Activated naive CD4-positive, alpha-beta T cell treated with anti-CD3 and anti-CD28 coated beads, Interleukin-2, amount 50 U/mL, for 16 hours (primary cell): ENCODE data around the gene MRPL48.
"Not testable (repeated sequence)": the region's sequence is repeated elsewhere in the genome, so short reads cannot be mapped to it uniquely, and the experiment has no call there.

Experiments
- DNase-seq: peaks from one replicate; pipeline ENCODE4 v3.0.0-alpha.2; 2020

Gene MRPL48

GRCh38 chr11:73787643-73788558 lies at the start of gene MRPL48:
TSS of gene MRPL48 (plus strand) at chr11:73787874. CDS start at chr11:73787972, 98 bp downstream.
- DNase-seq: peak; percentile 91

DNA sequence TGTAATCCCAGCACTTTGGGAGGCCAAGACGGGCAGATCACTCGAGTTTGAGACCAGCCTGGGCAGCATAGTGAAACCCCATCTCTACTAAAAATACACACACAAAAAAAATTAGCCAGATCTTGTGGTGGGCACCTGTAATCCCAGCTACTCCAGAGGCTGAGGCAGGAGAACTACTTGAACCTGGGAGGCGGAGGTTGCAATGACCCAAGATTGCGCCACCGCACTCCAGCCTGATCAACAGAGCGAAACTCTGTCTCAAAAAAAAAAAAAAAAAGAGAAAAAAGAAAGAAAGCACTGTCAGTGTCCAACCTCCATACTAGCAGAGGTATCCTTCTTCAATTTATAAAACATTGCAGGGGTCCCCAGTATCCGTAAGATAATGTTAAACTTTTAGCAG lies 44.6 kb upstream of the MRPL48 start:
- no peak for DNase-seq

DNA sequence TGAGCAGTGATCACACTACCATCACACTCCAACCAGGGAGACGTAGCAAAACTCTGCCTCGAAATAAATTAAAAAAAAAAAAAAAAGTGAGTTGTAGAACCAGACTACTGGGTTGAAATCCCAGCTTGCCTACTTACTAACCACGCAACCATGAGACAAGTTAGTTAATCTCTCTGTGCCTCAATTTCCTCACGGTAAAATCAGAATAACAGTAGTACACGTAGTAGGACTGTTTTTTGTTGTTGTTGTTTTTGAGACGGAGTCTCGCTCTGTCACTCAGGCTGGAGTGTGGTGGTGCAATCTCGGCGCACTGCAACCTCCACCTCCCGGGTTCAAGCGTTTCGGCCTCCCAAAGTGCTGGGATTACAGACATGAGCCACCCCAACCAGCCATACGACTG lies 41.0 kb upstream of the MRPL48 start:
- no peak for DNase-seq

DNA sequence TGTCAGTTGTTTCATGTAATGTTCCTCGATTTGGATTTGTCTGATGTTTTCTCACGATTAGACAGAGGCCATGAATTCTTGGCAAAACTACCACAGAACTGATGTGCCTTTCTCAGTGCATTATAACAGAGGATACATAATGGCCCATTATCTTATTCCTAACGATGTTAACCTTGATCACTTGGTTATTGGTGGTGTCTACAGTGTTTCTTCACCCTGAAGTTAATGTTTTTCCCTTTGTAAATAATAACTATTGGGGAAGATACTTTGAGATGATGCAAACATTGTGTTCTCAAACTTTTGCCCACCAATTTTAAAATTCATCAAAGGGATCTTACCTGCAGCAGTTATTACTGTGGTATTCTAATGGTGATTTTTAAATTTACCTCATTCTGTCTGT lies 39.9 kb upstream of the MRPL48 start:
- DNase-seq: no peak

DNA sequence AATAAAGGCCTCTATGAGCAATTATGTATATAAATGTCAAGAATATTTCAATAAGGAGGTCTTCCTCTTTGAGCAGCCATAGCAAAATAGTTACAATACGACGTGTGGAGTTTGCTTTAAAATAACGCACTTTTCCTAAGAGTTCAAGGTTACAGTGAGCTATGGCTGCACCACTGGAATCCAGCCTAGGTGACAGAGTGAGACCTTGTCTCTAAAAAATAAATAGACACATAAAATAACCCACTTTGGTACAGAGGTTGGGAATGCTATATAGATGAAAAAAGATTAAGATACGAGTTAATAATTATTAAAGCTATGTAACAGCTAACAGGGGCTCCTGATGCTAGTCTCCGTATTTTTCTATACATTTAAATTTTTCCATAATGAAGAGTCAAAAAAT lies 39.4 kb upstream of the MRPL48 start:
- no peak for DNase-seq

DNA sequence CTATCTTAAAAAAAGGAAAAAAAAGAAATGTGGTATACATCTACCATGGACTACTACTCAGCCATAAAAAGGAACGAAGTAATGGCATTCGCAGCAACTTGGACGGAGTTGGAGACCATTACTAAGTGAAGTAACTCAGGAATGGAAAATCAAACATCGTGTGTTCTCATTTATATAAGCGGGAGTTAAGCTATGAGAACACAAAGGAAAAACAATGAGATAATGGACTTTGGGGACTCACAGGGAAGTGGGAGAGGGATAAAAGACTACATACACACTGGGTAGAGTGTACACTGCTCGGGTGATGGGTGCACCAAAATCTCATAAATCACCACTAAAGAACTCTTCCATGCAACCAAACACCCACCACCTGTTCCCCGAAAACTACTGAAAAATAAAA lies 38.6 kb upstream of the MRPL48 start:
- DNase-seq: no peak

GRCh38 chr11:73750228-73750627 lies 37.4 kb upstream of the MRPL48 start:
- DNase-seq: no peak

DNA sequence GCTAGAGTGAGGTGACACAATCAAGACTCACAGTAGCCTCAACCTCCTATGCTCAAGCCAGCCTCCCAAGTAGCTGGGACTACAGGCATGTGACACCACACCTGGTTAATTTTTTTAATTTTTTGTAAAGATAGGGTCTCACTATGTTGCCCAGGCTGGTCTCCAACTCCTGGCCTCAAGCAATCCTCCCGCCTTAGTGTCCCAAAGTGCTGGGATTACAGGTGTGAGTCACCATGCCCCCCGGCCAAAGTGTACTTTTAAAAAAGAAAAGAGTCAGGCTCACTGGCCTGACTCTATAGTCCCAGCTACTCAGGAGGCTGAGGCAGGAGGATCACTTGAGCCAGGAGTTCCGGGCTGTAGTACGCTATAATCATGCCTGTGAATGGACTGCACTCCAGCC lies 36.8 kb upstream of the MRPL48 start:
- not testable (repeated sequence) for DNase-seq

GRCh38 chr11:73752216-73752867 lies 35.3 kb upstream of the MRPL48 start:
- DNase-seq: no peak

DNA sequence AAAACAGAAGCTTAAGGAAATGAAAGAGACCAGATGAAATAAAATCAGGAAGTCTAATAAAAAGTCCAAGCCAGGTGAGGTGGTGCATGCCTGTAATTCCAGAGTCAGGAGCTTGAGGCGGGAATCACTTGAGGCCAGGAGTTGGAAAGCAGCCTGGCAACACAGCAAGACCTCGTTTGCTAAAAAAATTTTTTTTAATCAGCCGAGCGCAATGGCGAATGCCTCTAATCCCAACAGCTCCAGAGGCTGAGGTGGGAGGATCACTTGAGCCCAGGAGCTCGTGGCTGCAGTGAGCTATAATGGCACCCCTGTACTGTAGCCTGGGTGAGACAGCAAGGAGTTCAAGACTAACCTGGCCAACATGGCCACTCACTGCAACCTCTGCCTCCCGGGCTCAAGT lies 34.8 kb upstream of the MRPL48 start:
- no peak for DNase-seq

DNA sequence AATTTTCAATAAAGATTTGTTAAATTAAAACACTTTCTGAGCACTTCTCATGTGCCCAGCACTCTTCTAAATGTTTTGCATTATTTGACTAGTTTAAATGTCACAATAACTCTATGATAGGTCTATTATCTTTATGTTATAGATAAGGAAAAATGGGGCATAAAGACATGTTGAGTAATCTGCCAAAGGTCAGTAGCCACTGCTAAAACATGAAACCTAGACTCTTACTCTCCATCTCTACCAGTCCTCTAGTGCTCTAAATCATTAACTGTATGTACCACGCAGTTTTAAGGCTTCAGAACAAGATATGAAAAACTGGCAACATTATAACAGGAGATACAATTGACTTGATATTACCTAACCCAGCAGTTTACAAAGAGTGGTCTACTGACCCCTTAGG lies 33.7 kb upstream of the MRPL48 start:
- no peak for DNase-seq

- no peak for DNase-seq
Measured at GRCh38 chr11:73755670-73756069, 32.0 kb upstream of the MRPL48 start.

GRCh38 chr11:73757598-73757997 lies 30.1 kb upstream of the MRPL48 start:
- DNase-seq: no peak

DNA sequence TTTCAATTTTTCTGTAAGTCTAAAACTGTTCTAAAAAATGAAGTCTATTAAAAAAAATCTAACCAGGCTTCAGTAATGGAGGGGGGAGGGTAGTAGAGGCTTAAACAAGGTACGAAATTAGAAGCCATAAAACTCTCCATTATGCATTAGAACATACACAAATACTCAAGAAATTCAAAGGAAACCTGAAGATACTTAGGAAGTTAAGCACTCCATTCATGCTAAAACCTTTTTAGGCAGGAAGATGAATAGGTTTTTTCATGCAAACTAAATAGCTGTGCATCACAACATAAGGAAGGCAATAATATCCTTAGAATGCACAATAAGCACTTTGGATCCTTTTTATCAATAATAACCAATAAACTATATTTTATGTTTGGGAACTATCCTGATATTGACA lies 29.2 kb upstream of the MRPL48 start:
- DNase-seq: no peak

DNA sequence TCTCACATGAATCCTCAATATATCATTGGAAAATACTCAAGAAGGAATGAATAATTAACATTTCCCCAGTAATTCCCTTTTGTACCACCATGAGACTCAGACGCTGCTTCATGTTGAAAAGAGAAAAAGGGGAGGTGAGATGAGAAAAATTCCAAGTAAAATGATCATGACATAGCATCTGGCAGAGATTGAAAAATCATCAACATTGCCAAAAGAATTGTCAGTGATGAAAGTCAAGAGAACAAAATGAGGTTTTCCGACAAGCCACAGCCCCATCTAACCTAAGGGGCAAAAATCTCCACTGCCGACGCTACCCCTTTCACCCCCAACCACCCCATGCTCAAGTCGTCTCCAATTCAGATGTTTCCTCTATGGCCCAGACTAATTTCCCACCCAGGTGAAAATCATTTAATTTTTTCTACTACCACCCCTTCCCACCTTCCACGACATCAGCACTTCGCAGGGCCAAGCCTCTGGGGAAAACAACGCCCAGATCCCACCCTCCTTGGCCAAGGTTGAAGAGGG lies 28.0 kb upstream of the MRPL48 start:
- no peak for DNase-seq

DNA sequence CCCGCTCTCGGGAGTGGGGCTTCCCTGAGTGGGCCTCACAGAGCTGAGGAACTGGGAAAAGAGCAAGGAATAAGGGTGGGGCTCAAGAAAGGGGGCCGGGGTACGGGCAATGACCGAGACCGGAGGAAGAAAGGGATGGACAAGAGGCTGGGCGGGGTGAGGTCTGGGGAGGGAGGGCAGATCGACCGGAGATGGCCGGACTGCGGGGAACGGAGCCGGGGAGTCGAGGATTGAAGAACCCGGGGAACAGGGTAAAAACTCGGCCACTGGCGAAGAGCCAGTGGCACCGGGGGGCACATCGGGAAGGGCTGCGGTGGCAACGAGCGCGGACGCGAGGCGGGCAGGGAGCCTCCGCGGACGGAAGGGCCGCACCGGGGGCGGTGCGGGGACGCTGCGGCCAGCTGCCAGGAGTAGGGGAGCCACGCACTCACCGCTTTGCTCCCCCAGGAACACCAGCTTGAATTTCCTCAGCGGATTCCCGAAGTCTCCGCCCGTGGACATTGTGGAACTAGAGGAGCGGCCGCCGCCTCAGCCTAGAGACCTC lies 27.5 kb upstream of the MRPL48 start:
- no peak for DNase-seq

DNA sequence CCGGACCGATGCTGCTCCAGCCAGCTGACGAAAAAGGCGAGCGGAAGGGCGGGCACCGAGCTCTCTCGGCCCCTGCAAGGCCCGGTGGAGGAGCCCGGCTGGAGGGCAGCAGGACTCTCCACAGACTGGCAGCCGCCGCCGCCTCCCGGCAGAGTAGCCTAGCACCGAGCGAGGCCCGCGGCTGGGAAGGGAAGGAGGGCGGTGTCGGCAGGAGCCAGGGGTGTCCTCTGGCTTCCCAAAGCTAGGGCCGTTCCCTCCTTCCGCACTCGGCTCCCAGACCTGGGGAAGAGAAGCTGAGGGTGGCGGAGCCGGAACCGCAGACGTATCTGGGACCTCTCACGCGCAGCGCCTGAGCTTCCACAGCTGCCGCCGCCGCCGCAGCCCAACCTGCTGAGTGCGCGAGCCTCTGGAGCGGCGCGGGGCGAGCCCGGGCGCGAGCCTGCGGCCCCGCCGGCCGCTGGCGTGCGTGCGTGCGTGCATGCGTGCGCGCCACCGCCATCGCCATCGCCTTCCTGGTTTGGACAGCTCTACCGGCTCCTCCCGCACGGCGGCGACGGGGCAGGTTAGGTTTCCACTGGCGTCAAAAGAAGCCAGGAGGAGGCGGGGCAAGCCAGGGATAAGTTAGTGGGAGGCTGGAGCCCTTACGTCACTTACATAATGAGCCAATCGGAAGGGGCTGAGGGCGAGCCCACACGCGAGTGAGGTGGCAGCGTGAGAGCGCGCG lies 26.8 kb upstream of the MRPL48 start, which contains the start of gene RAB6A:
RAB6A (minus strand) TSS at position 396 of the 724 bp plus-strand sequence. CDS start 439 bp downstream, outside the sequence.
- peak; percentile 100 for DNase-seq

DNA sequence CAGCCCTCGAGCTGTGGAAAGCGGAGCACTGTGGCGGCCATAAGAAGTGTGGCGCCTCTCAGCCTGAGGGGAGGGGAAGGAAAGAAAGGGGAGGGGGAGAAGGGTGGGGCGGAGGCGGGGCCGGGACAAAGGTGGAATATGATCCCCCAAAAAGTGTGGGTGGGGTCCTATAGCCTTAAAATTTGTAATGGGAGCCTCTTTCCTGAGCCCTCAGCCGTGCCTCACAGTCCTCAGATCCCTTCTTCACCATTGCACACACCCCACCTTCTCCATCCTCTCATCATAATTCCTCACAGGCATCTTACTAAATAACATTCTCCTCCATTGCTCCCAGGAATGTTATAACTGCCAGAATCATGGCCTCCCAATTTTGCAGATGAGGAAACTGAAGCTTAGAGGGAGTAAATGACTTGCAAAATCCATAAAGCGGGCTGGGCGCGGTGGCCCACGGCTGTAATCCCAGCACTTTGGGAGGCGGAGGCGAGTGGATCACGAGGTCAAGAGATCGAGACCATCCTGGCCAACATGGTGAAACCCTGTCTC lies 26.2 kb upstream of the MRPL48 start:
- DNase-seq: no peak

GRCh38 chr11:73762732-73763131 lies 24.9 kb upstream of the MRPL48 start:
- no peak for DNase-seq

GRCh38 chr11:73766763-73767162 lies 20.9 kb upstream of the MRPL48 start:
- DNase-seq: no peak

GRCh38 chr11:73770811-73771210 lies 16.9 kb upstream of the MRPL48 start:
- DNase-seq: not testable (repeated sequence)

DNA sequence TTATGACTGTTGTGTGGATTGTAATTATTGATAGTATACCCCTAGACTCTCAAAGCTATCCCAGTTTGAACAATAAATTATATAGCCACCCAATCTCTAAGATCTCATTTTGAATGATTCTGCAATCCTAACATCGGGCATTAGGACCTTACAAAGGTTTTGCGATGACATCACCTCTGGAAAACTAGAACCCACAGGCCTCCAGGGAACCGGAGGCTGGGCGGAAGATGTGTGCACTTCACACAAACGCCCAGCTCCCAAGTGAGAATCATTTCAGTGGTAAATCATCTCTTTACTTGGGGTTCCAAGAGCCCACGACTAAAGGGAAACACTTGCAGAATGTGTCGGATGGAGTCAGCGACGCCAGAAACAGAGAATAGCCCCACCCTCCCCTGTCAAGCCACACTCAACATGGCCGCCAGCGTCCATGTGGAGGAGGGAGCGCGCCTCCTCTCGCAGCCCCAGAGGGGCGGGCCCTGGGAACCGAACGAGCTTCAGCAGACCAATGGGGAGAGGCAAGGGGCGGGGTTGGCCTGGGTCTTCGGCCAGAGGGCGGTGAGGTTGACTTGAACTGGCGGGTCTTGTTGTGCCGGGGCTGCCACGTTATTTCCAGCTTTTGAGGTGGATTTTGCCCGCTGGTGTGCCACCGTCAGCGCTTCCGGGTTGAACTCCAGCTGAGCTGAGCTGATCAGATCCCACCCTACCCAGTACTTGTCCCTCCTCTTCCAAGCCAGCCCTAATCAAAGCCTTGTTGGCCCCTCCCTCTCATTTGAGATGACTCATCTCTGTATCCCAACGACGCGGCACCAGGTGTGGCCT lies 8.4 kb upstream of the MRPL48 start:
- DNase-seq: peak; percentile 99
